Measurements from ENCODE around the gene GPR3. TPM values are rescaled to one million over a fixed set of nuclear protein-coding genes. Genes with fewer than 3 reads are reported as not detected.
"Not testable (repeated sequence)": the region's sequence is repeated elsewhere in the genome, so short reads cannot be mapped to it uniquely, and the experiment has no call there.

The GPR3 gene
- total RNA-seq, 4 donors from 2014 or later: 0.55 to 1.9 TPM; not detected in 2

DNA sequence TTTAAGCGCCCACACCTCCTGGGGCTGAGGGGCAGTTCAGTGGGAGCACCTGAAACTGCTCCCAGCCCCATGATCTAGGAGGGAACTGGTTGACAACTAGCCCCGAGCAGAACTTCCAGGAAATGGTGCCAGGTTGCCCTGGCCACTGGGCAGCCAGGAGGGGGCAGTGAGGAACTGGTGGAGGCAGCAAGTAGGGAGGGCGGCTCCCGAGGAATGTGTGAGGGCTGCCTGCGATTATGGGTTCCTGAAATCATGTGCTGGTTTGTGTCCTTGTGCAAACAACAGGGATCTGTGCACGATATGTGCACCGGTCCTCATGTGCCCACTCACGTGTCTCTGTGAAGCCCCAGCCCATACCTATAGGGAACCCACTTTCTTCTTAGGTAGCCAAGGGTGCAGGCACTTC lies 9.9 kb downstream of the GPR3 start:
- H3K27me3 ChIP-seq: no peaks in the 10 kb centered on the region
- H3K27ac ChIP-seq: peak overlapping the region; percentile 81 to 84
- DNase-seq: peak; percentile 72 to 75
- no peak overlapping the region for H3K4me3 ChIP-seq
- H3K4me1 ChIP-seq: peaks cover 6 to 23% of the 10 kb centered on the region in 2 donors
- TF ChIP-seq, protein P1, sequence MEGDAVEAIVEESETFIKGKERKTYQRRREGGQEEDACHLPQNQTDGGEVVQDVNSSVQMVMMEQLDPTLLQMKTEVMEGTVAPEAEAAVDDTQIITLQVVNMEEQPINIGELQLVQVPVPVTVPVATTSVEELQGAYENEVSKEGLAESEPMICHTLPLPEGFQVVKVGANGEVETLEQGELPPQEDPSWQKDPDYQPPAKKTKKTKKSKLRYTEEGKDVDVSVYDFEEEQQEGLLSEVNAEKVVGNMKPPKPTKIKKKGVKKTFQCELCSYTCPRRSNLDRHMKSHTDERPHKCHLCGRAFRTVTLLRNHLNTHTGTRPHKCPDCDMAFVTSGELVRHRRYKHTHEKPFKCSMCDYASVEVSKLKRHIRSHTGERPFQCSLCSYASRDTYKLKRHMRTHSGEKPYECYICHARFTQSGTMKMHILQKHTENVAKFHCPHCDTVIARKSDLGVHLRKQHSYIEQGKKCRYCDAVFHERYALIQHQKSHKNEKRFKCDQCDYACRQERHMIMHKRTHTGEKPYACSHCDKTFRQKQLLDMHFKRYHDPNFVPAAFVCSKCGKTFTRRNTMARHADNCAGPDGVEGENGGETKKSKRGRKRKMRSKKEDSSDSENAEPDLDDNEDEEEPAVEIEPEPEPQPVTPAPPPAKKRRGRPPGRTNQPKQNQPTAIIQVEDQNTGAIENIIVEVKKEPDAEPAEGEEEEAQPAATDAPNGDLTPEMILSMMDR (IDR thresholded peaks at IDR 0.05): peak; percentile 65 to 69 (median 66)
- no peak for TF ChIP-seq POLR2A (IDR thresholded peaks at IDR 0.05)
- intact Hi-C loops (cut with DNase I; ENCODE audit: low total_unique reads): loop anchor here (5.0 kb wide), 1 partner anchor 205 kb away; no protein-coding TSS in a partner anchor
- no peaks in the 10 kb centered on the region for H3K9me3 ChIP-seq
- H3K36me3 ChIP-seq: no peaks in the 10 kb centered on the region

DNA sequence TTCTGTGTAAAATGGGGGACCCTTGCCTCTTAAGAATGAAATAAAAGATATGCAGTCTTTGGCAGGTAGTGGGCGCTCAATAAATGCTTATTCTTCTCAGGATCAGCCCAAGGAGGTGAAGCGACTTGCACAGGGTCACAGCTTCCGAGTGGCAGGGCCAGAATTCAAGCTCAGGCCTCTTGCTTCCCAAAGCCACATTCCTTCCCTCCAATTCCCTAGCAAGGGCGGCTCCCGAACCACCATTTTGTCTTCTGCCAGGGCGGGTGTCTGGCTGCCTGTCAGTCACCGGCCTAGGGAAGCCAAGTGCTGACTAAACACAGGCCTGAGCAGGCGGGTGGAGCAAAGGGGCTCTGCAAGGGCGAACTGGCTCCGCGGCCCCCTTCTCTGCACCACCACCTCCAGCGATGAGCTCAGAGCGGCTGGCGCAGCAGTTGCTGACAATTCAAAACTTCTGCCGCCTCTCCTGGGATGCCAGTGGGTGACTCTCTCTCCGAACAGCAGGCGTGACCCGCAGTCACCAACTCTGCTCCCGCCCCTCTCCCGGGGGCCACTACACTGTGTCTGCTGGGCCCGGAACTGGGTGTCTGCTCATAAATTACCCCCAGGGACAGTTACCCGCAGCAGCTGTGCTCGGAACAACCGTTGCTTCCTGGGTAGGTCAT lies 10.8 kb downstream of the GPR3 start:
- TF ChIP-seq POLR2A (IDR thresholded peaks at IDR 0.05): no peak
- TF ChIP-seq, protein P1 (IDR thresholded peaks at IDR 0.05): peak in 2 of 4 experiments; percentile 19 to 34
- H3K36me3 ChIP-seq: no peaks in the 10 kb centered on the region
- intact Hi-C loops (cut with DNase I; ENCODE audit: low total_unique reads): loop anchor here (5.0 kb wide), 1 partner anchor 204 kb away; no protein-coding TSS in a partner anchor
- peak; percentile 78 to 84 for DNase-seq
- no peaks in the 10 kb centered on the region for H3K27me3 ChIP-seq
- no peaks in the 10 kb centered on the region for H3K9me3 ChIP-seq
- peak overlapping the region; percentile 81 to 84 for H3K27ac ChIP-seq
- H3K4me3 ChIP-seq: no peak overlapping the region
- H3K4me1 ChIP-seq: peaks cover 6 to 23% of the 10 kb centered on the region in 2 donors

DNA sequence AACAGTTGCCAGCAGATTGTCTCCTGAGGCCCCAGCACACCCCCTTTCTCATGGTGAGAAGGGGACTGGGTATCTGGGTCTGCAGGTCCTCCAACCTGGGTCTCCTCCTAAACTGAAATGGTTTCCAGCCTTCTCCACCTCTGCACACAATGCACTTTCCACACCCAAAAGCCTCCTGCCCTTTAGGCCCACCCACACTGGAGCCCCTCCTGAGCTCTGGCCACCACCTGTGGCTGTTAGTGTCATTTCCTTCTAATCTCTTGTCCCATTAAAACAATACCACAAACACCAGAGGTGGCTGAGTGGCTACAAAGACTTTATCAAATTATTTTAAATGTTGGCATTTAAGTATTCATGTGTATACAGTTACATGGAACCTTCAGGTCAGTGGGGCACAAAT lies 11.5 kb downstream of the GPR3 start:
- no peaks in the 10 kb centered on the region for H3K27me3 ChIP-seq
- peak overlapping the region; percentile 81 to 84 for H3K27ac ChIP-seq
- intact Hi-C loops (cut with DNase I; ENCODE audit: low total_unique reads): loop anchor here (5.0 kb wide), 1 partner anchor 203 kb away; no protein-coding TSS in a partner anchor
- H3K4me1 ChIP-seq: peaks cover 6 to 23% of the 10 kb centered on the region in 2 donors
- TF ChIP-seq, protein P1 (IDR thresholded peaks at IDR 0.05): no peak
- TF ChIP-seq POLR2A (IDR thresholded peaks at IDR 0.05): no peak
- no peak overlapping the region for H3K4me3 ChIP-seq
- no peak for DNase-seq
- H3K36me3 ChIP-seq: no peaks in the 10 kb centered on the region
- H3K9me3 ChIP-seq: no peaks in the 10 kb centered on the region

DNA sequence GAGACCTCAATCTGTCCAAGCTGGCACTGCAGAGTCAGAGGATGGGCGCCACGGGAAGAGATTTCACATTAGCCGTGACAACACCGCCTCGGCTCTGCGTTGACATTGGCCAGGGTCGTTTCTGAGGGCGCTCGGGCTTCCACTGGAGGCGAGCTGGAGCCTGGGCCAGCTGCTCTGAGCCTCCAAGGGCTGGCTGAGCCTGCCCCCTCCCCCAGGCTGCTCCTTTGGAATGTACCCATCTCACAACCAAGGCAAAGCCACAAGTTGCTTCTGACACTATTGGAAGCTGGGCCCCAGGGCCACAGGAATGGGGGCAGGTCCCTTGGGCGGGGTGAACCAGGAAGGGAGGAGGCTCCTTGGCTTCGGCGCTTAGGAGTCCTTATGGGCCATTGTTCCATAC lies 12.7 kb downstream of the GPR3 start:
- H3K27ac ChIP-seq: peak overlapping the region; percentile 81 to 84
- no peaks in the 10 kb centered on the region for H3K27me3 ChIP-seq
- peak in 1 of 2 donors; percentile 45 for DNase-seq
- no peaks in the 10 kb centered on the region for H3K9me3 ChIP-seq
- peaks cover 6 to 23% of the 10 kb centered on the region in 2 donors for H3K4me1 ChIP-seq
- intact Hi-C loops (cut with DNase I; ENCODE audit: low total_unique reads): no loop called here
- H3K36me3 ChIP-seq: no peaks in the 10 kb centered on the region
- TF ChIP-seq, protein P1 (IDR thresholded peaks at IDR 0.05): no peak
- no peak for TF ChIP-seq POLR2A (IDR thresholded peaks at IDR 0.05)
- no peak overlapping the region for H3K4me3 ChIP-seq

DNA sequence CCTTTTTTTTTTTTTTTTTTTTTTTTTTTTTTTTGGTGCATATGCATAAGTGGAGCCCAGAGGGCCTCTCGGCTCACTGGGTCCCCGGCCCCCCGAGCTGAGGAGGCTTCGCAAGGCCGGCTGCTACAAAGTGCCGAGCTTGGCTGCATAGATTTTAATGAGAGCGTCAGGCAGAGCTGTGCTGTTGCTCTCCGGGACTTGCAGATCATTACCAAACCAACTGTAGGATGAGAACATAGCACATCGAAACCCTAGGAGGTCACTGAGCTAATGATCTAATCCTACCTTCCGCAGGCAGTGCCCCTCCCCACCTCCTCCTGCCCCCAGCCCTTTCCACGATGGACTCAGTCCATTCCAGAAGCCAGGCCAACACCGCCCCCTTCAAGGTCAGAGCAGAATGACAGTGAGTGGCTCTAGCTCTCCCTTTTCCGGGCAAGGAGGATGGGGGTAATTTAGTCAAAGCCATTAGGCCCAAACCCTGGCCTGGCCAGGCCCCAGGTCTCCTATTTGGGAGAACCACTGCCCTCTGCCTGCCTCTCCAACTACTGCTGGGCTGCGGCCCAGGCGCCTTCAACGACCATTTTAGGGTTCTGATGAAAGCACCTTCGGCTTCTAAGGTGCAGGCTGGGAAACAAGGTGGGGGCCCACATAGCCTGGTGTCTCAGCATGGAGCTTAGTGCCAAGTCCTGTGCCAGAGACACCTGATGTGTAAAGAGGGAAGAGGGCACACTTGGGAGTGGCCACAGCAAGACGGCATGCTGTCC lies 13.4 kb downstream of the GPR3 start:
- H3K4me1 ChIP-seq: peaks cover 6 to 23% of the 10 kb centered on the region in 2 donors
- H3K9me3 ChIP-seq; H3K36me3 ChIP-seq; intact Hi-C loops (cut with DNase I; ENCODE audit: low total_unique reads); DNase-seq; H3K27me3 ChIP-seq; H3K4me3 ChIP-seq: not testable (repeated sequence)
- peak overlapping the region; percentile 81 to 84 for H3K27ac ChIP-seq
- TF ChIP-seq, protein P1 (IDR thresholded peaks at IDR 0.05): peak in 1 of 4 experiments; percentile 28
